ENCODE results near the gene CNTNAP2.

Gene CNTNAP2

GRCh38 chr7:146319629-146320028, 203.0 kb downstream of the CNTNAP2 start:
- no peak for DNase-seq

- DNase-seq = no peak
Measured at GRCh38 chr7:146321301-146321700, 204.7 kb downstream of the CNTNAP2 start.

GRCh38 chr7:146331369-146331768, 214.8 kb downstream of the CNTNAP2 start:
- no peak for DNase-seq

- DNase-seq = no peak
Measured at GRCh38 chr7:146345251-146345650, 228.7 kb downstream of the CNTNAP2 start.

GRCh38 chr7:146346096-146346495, 229.5 kb downstream of the CNTNAP2 start:
- no peak for DNase-seq

- DNase-seq = no peak
Measured at GRCh38 chr7:146355216-146355615, 238.6 kb downstream of the CNTNAP2 start.

GRCh38 chr7:146359176-146359575, 242.6 kb downstream of the CNTNAP2 start:
- no peak for DNase-seq

- no peak for DNase-seq
Measured at GRCh38 chr7:146366938-146367337, 250.3 kb downstream of the CNTNAP2 start.

GRCh38 chr7:146370171-146370570, 253.6 kb downstream of the CNTNAP2 start:
- no peak for DNase-seq

- no peak for DNase-seq
Measured at GRCh38 chr7:146375170-146375569, 258.6 kb downstream of the CNTNAP2 start.

- no peak for DNase-seq
Measured at GRCh38 chr7:146378196-146378595, 261.6 kb downstream of the CNTNAP2 start.

- no peak for DNase-seq
Measured at GRCh38 chr7:146387140-146387539, 270.5 kb downstream of the CNTNAP2 start.

GRCh38 chr7:146388928-146389327, 272.3 kb downstream of the CNTNAP2 start:
- no peak for DNase-seq

GRCh38 chr7:146393346-146393745, 276.7 kb downstream of the CNTNAP2 start:
- DNase-seq = no peak

- DNase-seq = no peak
Measured at GRCh38 chr7:146397141-146397540, 280.5 kb downstream of the CNTNAP2 start.

- DNase-seq = no peak
Measured at GRCh38 chr7:146401939-146402338, 285.3 kb downstream of the CNTNAP2 start.

- no peak for DNase-seq
Measured at GRCh38 chr7:146405737-146406136, 289.1 kb downstream of the CNTNAP2 start.

GRCh38 chr7:146411975-146412374, 295.4 kb downstream of the CNTNAP2 start:
- no peak for DNase-seq

- no peak for DNase-seq
Measured at GRCh38 chr7:146412781-146413180, 296.2 kb downstream of the CNTNAP2 start.

GRCh38 chr7:146414373-146414772, 297.8 kb downstream of the CNTNAP2 start:
- DNase-seq = no peak

- DNase-seq = no peak
Measured at GRCh38 chr7:146414937-146415336, 298.3 kb downstream of the CNTNAP2 start.

- DNase-seq = no peak
Measured at GRCh38 chr7:146417176-146417575, 300.6 kb downstream of the CNTNAP2 start.

GRCh38 chr7:146423446-146423845, 306.8 kb downstream of the CNTNAP2 start:
- DNase-seq = no peak

- DNase-seq = no peak
Measured at GRCh38 chr7:146424084-146424483, 307.5 kb downstream of the CNTNAP2 start.

- no peak for DNase-seq
Measured at GRCh38 chr7:146433501-146433900, 316.9 kb downstream of the CNTNAP2 start.

GRCh38 chr7:146443102-146443501, 326.5 kb downstream of the CNTNAP2 start:
- DNase-seq = no peak

Data from NCI-H187 (cell line).